ENCODE measurements around the gene ZNF512B. TPM values are rescaled to one million over a fixed set of nuclear protein-coding genes. Genes with fewer than 3 reads are reported as not detected.

The ZNF512B gene
- total RNA-seq, 1 donor from 2014 or later = 13.7 TPM

DNA sequence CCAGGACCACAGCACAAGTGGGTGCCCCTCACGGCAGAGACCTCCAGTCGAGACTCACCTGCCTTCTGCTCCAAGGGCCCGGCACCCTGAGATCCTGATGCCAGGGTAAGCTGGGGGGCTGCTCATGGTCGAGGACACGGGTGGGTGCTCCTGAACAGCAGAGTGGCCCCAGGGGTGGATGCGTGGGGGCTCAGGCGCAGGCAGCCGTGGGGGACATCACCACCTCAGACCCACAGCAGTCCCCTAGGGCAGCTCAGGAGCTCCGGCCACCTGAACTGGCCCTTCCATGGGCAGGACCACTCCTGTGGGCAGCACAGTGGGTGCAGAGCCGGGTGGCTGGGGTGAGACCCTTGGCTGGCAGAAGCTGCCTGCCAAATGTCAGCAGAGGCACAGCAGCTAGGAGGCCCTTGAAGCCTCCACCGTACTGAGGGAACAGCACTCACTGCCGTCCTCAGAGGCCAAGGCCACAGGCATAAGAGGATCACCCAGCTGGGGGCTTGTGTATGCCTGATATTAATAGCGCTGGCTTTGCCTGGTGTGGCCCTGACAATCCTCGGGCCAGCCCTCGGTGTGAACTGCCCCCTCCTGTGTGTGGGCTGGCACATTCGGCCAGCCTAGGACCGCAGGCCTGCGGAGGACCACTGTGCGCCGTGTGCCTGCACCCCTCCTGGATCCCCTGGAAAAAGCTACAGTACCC is 18.9 kb downstream of the ZNF512B start:
- Histone ChIP-seq H3K27ac (peak overlapping the region; percentile 86), H3K27me3 (ENCODE audit: low read depth) (no peaks in the 10 kb centered on the region), H3K36me3 (peaks cover 15% of the 10 kb centered on the region), H3K4me1 (peaks cover 83% of the 10 kb centered on the region), H3K4me3 (no peak overlapping the region), H3K9me3 (no peaks in the 10 kb centered on the region)
- intact Hi-C loops (cut with DNase I) = no loop called here
- TF ChIP-seq, protein P1, sequence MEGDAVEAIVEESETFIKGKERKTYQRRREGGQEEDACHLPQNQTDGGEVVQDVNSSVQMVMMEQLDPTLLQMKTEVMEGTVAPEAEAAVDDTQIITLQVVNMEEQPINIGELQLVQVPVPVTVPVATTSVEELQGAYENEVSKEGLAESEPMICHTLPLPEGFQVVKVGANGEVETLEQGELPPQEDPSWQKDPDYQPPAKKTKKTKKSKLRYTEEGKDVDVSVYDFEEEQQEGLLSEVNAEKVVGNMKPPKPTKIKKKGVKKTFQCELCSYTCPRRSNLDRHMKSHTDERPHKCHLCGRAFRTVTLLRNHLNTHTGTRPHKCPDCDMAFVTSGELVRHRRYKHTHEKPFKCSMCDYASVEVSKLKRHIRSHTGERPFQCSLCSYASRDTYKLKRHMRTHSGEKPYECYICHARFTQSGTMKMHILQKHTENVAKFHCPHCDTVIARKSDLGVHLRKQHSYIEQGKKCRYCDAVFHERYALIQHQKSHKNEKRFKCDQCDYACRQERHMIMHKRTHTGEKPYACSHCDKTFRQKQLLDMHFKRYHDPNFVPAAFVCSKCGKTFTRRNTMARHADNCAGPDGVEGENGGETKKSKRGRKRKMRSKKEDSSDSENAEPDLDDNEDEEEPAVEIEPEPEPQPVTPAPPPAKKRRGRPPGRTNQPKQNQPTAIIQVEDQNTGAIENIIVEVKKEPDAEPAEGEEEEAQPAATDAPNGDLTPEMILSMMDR (IDR thresholded peaks at IDR 0.05) = no peak
- DNase-seq (no peak), ATAC-seq (no peak)

DNA sequence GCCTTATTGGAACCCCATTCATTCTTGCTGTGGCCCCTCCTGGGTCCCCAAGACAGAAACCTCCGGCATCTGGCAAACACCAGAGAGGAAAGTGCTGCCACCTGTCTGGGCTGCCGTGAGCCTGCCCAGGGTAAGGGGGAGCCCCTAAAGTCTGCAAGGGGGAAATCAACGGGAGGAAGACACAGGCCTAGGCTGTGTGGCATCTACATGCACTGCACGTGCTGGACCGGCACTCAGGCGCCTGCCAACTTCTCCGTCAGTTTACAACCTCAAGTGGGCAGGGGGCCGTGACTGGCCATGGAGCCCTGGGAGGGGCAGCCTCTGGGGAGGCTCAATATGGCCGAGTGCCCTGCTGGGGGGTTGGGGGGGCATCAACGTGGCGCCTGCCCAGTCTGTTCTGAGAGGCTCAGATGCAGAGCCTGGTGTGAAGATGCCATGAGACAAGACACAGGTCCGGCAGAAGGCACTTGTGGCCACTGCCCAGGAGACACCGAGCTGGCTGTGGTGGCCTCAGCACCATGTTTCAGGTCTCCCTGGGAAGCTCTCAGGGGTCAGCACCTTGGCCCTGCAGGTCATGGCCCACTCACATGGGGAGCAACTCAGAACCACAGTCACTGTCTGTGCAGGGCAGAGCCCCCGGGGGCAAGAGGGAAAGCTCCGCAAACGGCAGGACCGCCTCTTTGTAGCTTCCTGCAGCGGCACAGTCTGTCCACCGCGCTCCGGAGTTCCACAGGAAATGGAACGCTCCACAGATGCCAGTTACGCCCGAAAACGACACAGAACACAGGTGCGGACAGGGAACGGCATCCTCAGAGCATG is 21.9 kb downstream of the ZNF512B start:
- no peak overlapping the region for H3K4me3 ChIP-seq
- peak overlapping the region; percentile 86 for H3K27ac ChIP-seq

DNA sequence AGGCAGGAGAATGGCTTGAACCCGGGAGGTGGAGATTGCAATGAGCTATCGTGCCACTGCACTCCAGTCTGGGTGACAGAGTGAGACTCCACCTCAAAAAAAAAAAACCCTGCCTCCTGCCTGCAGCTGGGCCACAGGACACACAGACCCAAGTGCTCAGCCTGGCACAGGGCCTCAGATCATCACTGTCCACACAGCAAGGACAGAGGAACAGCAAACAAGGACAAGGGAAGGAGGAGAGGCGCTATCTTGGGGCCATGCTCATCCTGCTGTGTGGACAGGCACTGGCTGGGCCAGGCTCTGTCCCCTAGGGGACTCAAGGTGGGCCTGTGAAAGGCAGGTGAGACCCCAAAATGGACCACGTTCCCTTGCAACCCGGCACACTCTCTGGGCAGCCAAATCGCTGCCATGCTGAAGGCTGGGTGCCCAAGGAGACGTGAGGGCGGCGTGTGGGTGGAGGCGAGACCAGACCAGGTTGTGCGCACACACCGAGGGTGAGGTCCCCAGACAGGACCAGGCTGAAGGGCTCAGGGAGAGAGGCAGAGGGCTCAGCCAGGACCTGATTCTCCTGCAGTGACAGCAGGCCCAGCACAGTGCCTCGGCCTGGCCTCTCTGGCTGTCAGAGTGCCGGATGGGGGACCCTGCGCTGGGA is 22.6 kb downstream of the ZNF512B start:
- peaks cover 44% of the 10 kb centered on the region for H3K36me3 ChIP-seq

More for the DNA sequence above, 21.9 kb downstream of the ZNF512B start:
- intact Hi-C loops (cut with DNase I) = no loop called here
- Histone ChIP-seq H3K9me3 (no peaks in the 10 kb centered on the region), H3K36me3 (peaks cover 45% of the 10 kb centered on the region), H3K4me1 (peaks cover 70% of the 10 kb centered on the region), H3K27me3 (ENCODE audit: low read depth) (no peaks in the 10 kb centered on the region)
- DNase-seq (peak; percentile 61), ATAC-seq (no peak)
- TF ChIP-seq, protein P1 (IDR thresholded peaks at IDR 0.05) = no peak

DNA sequence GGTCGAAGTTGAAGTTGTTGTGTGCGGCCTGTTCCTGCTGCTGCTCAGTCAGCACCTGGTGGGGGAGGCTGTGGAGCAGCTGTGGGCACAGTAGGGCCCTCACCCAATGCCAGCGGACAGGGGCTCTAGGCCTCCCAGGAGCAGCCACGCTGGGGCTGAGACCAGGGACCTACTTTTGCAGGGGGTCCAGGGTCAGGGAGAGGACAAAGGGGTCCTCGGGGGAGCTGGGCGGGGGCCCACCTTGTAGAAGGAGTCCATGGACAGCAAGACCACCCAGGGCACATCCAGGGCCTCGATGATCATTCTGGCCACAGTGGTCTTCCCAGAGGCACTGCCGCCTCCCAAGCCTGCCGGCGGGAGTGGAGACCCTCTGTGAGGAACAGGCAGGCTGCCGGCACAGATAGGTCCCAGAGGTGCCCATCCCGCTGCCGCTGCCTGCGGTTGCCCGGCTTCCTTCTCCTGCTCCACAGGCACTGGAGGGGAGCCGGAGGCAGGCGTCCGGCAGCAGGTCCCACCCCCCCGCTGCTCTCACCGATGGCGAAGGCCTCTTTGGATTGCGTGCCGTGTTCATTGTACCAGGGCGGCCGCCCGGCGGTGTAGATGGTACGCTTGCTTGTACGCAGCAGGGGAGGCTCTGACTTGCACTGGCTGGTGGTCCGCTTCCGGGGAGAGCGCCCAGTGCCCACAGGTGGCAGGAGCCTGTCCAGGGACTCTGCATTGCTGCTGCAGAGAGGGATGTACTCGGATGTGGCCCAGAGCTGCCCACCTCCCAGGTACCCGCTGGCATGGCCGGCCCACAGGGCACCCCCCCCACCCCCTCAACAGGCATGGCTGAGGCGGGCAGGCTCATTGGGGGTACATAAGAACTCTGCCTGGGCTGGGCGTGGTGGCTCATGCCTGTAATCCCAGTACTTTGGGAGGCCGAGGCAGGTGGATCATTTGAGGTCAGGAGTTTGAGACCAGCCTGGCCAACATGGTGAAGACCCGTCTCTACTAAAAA is 23.5 kb downstream of the ZNF512B start:
- TF ChIP-seq, protein P1 (IDR thresholded peaks at IDR 0.05) = no peak
- ATAC-seq = no peak
- no peak overlapping the region for H3K4me3 ChIP-seq
- intact Hi-C loops (cut with DNase I) = no loop called here
- no peaks in the 10 kb centered on the region for H3K9me3 ChIP-seq
- H3K27me3 ChIP-seq (ENCODE audit: low read depth) = no peaks in the 10 kb centered on the region
- no peak overlapping the region for H3K27ac ChIP-seq
- peaks cover 44% of the 10 kb centered on the region for H3K36me3 ChIP-seq
- peaks cover 65% of the 10 kb centered on the region for H3K4me1 ChIP-seq
- DNase-seq = no peak

More for the DNA sequence above, 22.6 kb downstream of the ZNF512B start:
- no peaks in the 10 kb centered on the region for H3K27me3 ChIP-seq (ENCODE audit: low read depth)
- intact Hi-C loops (cut with DNase I) = no loop called here
- TF ChIP-seq, protein P1 (IDR thresholded peaks at IDR 0.05) = no peak
- no peak for DNase-seq
- no peaks in the 10 kb centered on the region for H3K9me3 ChIP-seq
- H3K4me1 ChIP-seq = peaks cover 69% of the 10 kb centered on the region
- peak overlapping the region; percentile 86 for H3K27ac ChIP-seq
- no peak overlapping the region for H3K4me3 ChIP-seq
- no peak for ATAC-seq

Data from lower lobe of right lung (tissue), 2 donors.